Activated naive CD8-positive, alpha-beta T cell treated with anti-CD3 and anti-CD28 coated beads, Interleukin-2, amount 50 U/mL, for 16 hours (primary cell): ENCODE data around the gene HEATR9.

Source experiments
- DNase-seq: peaks from one replicate; pipeline ENCODE4 v3.0.0-alpha.2; 2020; ENCODE audit warnings: low read depth, low spot score

Gene HEATR9

DNA sequence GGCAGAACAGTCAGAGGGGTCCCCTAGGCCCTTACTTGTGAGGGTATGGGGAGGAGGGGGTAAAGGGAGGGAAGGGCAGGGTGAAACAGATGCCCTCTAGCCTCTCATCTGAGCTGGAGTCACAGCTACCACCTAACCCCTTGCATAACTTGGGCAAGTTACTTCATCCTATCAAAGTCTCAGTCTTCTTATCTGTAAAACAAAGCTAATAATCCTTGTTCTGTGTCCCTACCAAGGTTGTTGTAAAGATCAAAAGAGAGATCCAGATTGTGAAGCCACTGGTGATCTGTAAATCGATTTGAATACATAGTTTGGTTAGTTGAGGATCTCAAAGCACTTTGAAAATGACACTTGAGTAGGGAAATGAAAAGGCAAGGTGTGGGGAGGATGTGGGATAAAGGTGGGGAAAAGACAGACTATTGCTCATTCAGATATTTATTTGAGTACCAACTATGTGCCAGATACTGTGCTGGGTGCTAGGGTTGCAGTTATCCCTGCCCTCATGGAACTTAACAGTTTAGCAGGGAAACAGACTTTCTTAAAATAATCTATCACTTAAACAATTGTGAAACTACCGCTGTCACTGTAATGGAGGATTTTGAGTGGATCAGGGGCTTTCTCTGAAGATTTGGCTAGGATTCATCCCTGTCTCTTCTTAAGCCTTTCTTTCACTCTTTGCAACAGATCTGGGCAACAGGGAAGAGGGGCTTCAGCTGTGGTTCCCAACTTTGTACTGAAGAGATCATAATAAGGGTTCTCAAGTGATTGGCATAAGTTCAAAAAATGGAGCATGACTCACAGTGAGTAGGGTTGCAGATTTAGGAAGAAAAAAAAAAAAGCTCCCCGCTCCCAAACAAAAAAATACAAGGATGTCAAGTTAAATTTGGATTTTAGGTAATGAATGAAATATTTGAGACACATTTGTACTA, 3.0 kb downstream of the HEATR9 start:
- no peak for DNase-seq

DNA sequence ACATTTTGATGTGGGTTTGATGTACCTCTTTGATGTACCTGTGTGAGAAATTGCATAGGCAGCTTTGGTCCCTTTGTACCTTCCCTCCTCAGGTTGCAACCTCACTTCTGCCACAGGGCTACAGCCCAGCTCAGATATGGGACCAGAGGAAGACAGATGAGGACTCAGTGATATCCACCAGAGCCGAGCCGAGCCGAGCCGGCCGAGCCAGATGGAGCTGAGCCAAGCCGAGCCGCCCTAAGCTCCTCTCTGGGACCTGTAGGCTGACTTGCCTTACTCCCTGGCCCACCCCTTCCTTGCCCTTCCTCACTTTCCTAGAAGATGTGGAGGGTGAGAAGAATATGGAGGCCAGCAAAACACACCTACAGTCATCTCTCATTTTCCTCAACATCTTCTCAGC, 3.8 kb downstream of the HEATR9 start:
- no peak for DNase-seq

DNA sequence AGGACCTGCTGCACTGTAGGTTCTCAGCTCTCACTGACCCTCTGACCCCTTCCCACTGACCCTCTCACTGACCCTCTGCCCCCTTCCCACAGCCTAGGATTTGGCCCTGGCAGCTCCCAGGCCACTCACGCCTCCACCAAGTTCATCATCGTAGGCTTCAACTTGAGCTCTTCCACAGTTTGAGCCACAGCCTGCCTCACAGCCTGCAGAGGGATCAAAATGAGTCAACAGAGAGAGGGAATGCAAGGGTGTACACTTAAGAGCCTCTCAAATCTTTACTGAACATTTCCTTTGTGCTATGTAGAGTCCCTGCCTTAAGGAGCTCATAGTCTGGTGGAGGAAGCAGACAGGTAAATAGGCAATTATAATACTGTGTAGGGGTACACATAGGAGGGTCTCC, 12.1 kb downstream of the HEATR9 start:
- DNase-seq: no peak

DNA sequence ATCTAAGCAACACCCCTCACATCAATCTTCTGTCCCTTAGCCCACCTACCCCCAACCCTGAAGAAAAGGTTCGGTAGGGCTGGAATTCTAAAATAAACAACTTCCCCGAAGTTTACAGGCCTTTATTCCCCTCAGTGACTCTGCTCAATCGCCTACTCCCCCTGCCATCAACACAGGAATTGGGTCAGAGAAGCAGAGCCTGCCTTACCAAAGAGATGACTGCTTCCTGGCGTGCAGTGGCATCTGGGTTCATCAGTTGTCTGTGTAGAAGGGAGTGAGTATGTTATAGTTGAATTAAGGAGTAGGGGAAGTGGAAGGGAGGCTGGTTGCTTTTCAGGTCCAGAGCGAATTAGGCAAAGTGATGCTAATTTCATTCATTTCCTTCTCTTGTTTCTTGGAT, 12.7 kb downstream of the HEATR9 start:
- no peak for DNase-seq

DNA sequence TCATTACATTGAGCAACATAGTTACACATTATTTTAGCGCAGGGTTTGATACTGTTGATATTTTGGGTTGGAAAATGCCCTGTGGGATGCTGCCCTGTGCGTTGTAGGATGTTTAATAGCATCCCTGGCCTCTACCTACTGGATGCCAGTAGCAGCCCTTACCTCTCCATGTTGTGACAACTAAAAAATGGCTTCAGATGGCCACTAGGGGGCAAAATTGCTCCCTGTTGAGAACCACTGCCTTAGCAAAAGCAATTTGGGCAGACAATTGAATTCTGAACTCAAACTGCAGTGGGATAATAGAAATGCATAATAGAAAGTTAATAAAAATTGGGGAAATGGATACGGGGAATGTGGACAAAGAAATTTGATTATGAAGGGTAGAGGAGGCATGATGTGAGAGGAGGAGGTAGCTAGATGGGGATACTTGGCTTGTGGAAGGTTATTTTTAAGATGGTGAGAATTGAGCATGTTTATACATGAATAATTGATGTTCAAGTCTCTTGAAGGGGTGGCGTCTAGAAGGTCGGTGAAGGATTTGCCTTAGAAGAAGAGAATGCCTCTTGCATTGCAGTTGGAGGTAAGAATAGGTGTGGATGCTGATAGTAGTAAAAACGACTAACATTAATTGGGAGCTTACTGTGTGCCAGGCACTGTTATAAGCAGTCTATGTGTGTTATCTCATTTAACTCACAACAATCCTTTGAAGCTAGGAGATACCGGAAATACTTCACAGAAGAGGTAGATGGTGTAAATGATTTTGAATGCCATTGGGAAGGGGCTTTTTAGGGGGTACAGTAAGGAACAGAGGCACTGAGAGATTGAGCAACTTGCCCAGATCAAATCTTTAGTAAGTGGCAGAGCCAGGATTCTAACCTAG, 19.0 kb downstream of the HEATR9 start:
- peak; percentile 12 for DNase-seq

DNA sequence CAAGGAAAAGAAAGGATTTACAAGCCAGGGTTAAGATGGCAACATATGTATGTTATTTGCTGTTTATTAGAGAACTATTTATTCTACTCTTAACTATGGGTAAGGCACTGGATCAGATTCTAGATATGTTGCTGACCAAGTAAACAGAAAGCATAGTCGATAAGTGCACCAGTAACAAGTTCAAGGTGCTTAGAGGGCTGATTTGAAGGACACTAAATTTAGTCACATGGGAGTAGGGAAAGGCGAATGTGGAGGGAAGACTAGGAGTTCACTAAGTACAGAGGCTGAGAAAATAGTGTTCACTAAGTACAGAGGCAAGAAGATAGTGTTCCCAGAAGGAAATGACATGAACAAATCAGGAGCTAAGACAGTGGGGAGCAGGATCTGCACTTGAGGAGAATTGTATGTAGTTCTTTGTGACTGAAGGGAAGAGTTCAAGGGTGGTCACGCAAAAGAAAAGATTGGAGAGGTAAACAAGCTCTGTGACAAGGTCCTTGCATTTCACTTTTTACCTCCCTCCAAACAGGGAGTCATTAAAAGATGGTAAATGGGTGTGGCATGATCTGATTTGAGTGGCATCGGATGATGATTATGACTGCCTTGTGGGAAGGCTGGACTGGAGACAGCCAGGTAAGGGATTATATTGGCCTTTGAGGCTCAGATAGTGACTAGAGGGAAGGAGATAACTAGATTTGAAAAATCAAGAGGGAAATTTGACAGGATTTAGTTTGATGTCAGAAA, 20.9 kb downstream of the HEATR9 start:
- DNase-seq: no peak

DNA sequence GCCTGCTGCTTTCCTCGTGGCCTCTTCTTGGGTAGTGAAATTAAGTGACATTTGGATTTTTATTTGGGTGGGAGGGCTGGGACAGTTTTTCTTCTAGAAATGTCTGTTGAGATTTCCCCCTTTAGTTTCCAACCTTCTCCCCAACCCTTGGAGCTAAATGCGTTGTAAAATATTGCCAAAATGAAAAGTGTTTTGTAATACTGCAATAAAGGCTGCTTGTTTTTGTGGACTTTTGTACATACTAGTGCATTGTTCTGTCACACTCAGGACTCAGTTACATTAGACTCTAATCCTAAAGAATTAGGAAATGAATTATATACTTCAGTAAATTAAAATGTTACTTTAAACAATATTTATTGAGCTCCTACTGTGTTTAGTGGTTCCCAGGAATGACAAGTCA, 21.7 kb downstream of the HEATR9 start:
- no peak for DNase-seq

DNA sequence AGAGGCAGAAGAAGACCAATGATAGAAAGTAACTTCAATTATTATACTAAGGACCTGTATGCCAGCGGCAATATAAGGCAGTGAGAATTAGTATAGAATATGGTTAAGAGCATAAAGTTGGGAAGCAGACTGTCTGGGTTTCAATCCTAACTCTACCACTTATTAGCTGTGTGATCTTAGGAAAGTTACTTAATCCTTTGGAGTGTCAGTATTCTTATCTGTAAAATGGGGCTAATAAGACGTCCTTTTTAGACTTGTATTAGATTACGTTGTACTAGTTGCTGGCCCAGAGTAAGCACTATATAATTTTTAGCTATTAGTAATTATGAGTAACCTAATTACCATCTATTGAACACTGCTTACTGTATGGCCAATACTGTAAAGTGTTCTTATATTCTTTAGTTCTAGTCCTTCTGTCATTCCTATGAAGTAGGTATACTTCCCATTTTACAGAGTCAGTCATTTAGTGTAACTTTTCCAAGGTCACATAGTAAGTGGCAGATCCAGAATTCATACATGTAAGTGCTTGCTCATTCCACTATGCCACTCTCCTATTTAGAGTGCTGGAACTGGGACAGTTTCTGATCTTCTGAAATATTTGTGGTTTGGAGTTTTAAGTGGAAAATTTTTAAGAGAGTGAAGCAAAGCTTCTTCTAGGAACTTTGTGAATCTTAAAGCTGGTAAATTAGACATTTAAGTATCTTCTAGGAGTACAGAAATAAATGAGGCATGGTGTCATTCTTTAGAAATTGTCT, 22.5 kb downstream of the HEATR9 start:
- DNase-seq: no peak

DNA sequence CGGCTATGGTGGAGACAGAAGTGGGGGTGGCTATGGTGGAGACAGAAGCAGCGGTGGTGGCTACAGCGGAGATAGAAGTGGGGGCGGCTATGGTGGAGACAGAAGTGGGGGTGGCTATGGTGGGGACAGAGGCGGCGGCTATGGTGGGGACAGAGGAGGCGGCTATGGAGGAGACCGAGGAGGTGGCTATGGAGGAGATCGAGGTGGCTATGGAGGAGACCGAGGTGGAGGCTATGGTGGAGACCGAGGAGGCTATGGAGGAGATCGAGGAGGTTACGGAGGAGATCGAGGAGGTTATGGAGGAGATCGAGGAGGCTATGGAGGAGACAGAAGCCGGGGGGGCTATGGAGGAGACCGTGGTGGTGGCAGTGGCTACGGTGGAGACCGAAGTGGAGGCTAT, 24.1 kb downstream of the HEATR9 start:
- no peak for DNase-seq

DNA sequence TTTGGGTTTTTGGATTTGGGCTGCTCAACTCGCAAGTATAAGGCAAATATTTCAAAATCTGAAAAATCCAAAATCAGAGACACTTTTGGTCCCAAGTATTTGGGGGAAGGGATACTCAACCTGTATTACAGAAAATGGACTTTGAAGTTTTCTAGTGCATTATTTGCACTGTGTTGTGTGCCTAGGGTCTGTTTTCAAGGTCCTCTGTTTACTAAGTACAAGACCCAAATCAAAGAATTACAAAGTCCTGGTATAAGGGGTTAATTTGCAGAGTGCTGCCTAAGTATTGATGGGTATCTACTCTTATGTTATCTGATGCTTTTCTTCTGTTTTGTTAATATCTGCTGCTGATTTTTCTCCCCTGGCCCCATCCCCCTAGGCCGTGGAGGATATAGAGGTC, 25.0 kb downstream of the HEATR9 start:
- DNase-seq: no peak

DNA sequence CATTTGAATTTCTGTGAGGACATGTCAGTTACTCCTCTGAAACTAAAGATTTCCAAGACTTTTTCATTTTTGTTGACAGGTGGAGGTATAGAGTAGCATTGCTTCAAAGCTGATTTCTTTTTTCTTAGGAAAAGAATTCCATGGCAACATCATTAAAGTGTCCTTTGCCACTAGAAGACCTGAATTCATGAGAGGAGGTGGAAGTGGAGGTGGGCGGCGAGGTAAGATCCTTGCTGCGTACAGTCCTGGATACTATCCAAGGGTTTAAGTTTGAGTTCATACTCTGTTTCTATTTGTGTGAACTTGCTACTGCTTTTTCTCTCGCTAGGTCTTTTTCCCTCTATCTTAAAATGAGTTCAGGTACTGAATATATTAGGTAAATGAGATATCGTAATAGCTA, 26.5 kb downstream of the HEATR9 start:
- no peak for DNase-seq

DNA sequence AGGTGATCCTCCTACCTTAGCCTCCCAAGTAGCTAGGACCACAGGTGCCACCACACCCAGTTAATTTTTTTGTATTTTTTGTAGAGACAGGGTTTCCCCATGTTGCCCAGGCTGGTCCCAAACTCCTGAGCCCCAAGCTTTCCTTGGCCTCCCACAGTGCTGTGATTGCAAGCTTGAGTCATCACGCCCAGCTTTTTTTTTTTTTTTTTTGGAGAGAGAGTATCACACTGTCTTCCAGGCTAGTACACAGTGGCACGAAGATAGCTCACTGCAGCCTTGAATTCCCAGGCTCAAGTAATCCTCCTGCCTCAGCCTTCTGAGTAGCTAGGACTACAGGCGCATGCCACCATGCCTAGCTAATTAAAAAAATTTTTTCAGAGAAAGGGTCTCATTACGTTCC, 27.2 kb downstream of the HEATR9 start:
- DNase-seq: no peak

DNA sequence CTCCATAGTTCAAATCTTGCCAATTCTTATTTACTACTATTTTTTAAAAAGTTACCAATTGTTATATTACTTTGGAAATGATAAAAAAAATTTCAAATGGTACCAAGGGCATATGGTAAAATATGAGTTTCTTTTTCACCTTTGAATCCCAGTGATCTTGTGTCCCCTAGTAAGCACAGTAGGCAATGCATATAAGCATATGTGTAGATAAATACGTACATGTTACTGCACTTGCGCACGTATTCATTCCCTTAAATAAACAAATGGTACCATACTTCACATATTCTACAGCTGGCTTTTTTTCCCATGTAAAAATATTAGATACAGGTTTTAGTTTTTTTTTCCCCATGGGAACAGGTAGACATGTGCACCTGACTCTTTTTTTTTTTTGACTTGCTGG, 27.6 kb downstream of the HEATR9 start:
- no peak for DNase-seq

DNA sequence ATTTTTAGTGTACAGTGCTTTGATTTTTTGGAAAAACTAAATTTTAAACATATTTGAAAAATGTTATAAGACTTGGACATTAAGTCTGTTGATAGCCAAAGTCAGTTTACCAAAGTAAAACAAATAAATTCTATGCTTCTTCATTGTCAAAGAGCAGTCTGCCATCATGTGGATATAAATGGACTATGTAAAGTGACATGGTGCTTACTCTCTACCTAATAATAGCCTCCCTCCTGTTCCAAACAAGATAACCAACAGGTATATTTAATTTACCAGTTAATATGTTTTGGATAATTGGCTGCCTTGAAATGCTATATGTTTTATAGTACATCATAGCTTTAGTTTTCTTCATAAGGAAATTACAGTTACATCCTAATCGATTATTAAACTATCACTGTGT, 43.5 kb downstream of the HEATR9 start:
- no peak for DNase-seq

DNA sequence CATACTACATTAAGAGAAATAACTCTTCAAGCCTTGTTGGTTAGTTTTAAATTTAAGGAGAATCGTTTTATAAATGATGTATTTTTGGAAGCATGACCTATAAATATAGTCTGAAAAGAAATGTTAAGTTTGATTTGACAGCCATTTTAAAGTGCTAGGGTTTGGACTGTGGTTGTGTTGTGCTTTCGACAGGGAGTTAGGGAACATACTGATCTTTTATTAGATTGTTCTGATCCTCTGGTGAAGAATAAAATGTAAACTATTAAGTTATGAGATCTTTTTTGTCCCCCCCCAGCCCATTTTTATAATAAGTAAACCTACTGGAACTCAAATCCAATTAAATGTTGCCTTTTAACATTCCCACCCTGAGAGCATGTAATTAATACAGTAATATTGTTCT, 47.4 kb downstream of the HEATR9 start:
- no peak for DNase-seq

DNA sequence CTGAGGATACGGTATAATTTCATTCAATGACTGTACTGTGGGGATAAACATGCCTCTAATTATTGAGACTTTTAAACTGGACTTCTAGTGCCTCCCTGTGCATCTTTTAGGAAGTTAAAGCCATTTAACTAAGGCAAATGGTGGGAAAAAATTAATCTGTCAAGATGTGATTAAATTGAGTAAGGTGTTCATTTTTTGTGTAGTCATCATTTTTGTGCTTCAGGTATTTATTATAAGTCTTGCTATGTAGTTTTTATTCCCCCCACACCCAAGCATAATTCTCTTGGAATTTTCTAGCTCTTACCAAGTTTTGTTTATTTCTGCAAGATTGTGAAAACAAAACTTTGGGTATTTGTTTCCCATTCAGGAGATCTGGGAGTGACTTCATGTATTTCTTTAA, 49.2 kb downstream of the HEATR9 start:
- DNase-seq: no peak

DNA sequence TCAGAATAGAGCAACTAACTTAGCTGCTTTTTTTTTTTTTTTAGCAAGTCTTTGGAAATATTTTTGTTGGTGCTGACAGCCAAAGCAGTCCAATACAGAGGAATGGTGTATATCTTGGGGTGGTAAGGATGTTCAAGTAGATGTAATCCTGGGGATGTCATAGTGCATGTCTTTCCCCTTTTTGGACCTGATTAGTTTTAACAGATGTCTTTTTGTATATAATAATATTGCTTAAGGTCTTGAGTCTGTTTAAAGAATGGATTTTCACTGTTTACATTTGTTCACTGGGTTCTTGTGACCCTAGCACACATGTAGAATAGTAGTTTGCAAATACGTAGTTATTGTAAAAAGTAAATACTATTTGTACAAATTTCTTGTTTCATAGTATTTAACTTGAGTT, 51.5 kb downstream of the HEATR9 start:
- DNase-seq: no peak

DNA sequence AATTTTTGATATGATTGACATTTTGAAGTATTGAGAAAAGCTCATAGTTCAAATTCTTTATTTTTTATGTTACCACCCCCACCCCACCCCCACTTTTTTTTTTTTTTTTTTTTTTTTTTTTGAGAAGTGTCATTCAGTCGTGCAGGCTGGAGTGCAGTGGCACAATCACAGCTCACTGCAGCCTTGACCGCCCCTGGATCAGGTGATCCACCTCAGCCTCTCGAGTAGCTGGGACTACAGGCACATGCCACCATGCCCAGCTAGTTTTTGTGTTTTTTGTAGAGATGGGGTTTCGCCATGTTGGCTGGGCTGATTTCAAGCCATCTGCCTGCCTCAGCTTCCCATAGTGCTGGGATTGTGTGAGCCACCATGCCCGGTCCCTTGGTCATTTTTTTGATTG, 52.0 kb downstream of the HEATR9 start:
- DNase-seq: no peak

DNA sequence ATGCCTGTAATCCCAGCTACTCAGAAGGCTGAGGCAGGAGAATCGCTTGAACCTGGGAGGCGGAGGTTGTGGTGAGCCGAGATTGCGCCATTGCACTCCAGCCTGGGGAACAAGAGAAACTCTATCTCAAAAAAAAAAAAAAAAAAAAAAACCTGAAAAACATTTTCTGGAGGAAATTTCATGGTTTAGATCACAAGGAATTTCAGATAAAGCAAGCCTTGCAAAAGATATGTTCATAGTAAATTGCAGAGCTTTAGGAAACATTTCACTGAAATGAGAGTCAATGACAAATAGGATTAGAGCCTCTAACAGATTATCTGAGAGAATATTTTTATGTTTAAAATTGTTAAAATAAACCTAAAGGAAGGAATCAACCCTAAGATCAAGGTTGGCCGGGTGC, 56.2 kb downstream of the HEATR9 start:
- no peak for DNase-seq

DNA sequence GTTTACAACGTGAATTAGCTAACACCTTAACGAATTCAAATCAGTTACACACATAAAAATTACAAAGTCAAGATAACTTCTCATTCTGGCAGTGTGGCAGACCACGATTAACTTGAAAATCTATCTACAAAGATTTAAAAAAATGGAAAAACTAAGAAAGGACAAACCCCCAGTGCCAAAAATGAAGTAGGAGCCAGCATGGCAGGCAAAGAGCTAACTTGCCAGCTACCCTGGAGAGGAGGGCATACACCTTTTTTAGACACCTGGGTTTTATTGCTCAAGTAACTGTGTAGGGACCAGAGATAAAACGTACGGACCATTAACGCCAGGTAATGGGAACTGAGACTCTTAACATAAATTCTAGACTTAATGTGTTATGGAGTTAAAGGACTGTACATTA, 56.9 kb downstream of the HEATR9 start:
- DNase-seq: no peak

DNA sequence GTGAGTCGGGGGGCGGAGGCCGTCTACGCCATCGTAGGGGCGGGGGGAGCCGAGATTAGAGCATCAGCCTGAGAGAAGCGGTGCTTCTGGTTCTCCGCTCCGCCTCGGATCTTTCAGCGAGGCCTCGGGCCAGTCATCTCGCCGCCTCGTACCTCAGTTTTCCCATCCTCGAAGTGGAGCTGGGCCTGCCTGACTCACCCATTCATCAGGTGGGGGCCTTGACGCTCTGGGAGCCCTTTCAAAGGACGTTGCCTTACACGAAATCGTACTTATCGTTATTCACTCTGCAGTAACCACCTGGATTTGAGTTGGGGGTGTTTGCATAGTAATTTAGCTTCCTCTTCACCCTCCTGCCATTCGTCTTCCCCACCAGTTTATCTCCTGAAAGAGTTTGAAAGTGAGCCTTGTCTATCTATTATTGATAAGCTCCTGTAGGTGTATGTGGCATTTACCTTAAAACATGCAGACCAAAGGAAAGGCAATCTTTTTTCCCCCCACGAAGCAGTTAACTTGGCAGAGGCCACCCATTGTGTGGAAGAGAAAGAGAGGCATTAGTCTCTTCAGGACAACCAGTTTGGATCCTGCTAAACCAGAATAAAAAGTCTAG, 58.7 kb downstream of the HEATR9 start:
- no peak for DNase-seq
